ENCODE measurements around the gene SAMD10.

- no peak for TF ChIP-seq CTCF (IDR thresholded peaks at IDR 0.05)
- no peak for TF ChIP-seq POLR2AphosphoS5 (IDR thresholded peaks at IDR 0.05)
- TF ChIP-seq EP300 (IDR thresholded peaks at IDR 0.05), result no peak
These were observed 48.4 kb downstream of the SAMD10 start for GRCh38 chr20:63930971-63931553.
